Mesenchymal stem cell (in vitro differentiated cells and primary cell): Measurements from ENCODE around the gene UNC13C.

Experiments
- DNase-seq: peaks from one replicate; pipeline ENCODE4 v3.0.0-alpha.2; 2013
- H2AFZ ChIP-seq: one replicate; pipeline ENCODE4 v1.6.1; 2013; ENCODE audit warnings: low read depth, mild to moderate bottlenecking, control low read depth, inconsistent platforms, low read length, moderate library complexity
- H2AK5ac ChIP-seq: 2 replicates; pipeline ENCODE4 v1.6.1; 2013; ENCODE audit warnings: low read length, moderate library complexity, mild to moderate bottlenecking, inconsistent platforms; ENCODE audit not compliant: severe bottlenecking
- H2BK120ac ChIP-seq: one replicate; pipeline ENCODE4 v1.6.1; 2013; ENCODE audit warnings: low read depth, mild to moderate bottlenecking, inconsistent platforms, low read length, moderate library complexity
- H2BK12ac ChIP-seq, 2 experiments: one replicate each; pipeline ENCODE4 v1.6.1; 2013; ENCODE audit warnings: inconsistent platforms in 2 of 2, low read length in 2 of 2, mild to moderate bottlenecking in 2 of 2, moderate library complexity in 2 of 2, control low read depth in 1 of 2
- H2BK15ac ChIP-seq: one replicate; pipeline ENCODE4 v1.6.1; 2013; ENCODE audit warnings: mild to moderate bottlenecking, low read depth, inconsistent platforms; ENCODE audit not compliant: poor library complexity, severe bottlenecking
- H2BK5ac ChIP-seq: 2 replicates; pipeline ENCODE4 v1.6.1; 2013; ENCODE audit warnings: low read depth, mild to moderate bottlenecking, low read length, control low read depth, inconsistent platforms; ENCODE audit not compliant: poor library complexity, severe bottlenecking
- H3K14ac ChIP-seq, 2 experiments: one replicate each; pipeline ENCODE4 v1.6.1; 2013; ENCODE audit warnings: inconsistent platforms in 2 of 2, low read length in 2 of 2, control low read depth in 1 of 2, mild to moderate bottlenecking in 1 of 2, moderate library complexity in 1 of 2
- H3K18ac ChIP-seq, 2 experiments: one replicate each; pipeline ENCODE4 v1.6.1; 2013; ENCODE audit warnings: inconsistent platforms in 2 of 2, low read length in 2 of 2, control low read depth in 1 of 2, low read depth in 1 of 2, mild to moderate bottlenecking in 1 of 2
- H3K23ac ChIP-seq, 2 experiments: one replicate each; pipeline ENCODE4 v1.6.1; 2013; ENCODE audit warnings: inconsistent platforms in 2 of 2, low read length in 2 of 2, mild to moderate bottlenecking in 2 of 2, moderate library complexity in 2 of 2, control low read depth in 1 of 2
- H3K27ac ChIP-seq: 2 replicates; pipeline ENCODE4 v1.5.1; 2013; ENCODE audit warnings: mild to moderate bottlenecking, moderate library complexity, low read length, control low read depth, inconsistent platforms; ENCODE audit not compliant: poor library complexity, severe bottlenecking
- H3K27me3 ChIP-seq, 2 experiments: 2 replicates each; pipeline versions ENCODE4 v1.6.1 to v1.7.0; 2013; ENCODE audit warnings: low read length in 2 of 2, mild to moderate bottlenecking in 2 of 2, moderate library complexity in 2 of 2, control low read depth in 1 of 2, inconsistent platforms in 1 of 2; ENCODE audit not compliant: control insufficient read depth in 1 of 2, insufficient read depth in 1 of 2
- H3K36me3 ChIP-seq, 2 experiments: 2 replicates each; pipeline versions ENCODE4 v1.6.1 to v1.7.0; 2013; ENCODE audit warnings: low read length in 2 of 2, control low read depth in 1 of 2, inconsistent platforms in 1 of 2, low read depth in 1 of 2, mild to moderate bottlenecking in 1 of 2; ENCODE audit not compliant: insufficient read depth in 2 of 2, control insufficient read depth in 1 of 2
- H3K4ac ChIP-seq, 2 experiments: one replicate each; pipeline ENCODE4 v1.6.1; 2013; ENCODE audit warnings: inconsistent platforms in 2 of 2, low read length in 2 of 2, mild to moderate bottlenecking in 2 of 2, moderate library complexity in 2 of 2, control low read depth in 1 of 2, low read depth in 1 of 2
- H3K4me1 ChIP-seq: 2 replicates; pipeline ENCODE4 v1.6.1; 2013; ENCODE audit warnings: low read depth, low read length, control low read depth; ENCODE audit not compliant: control insufficient read depth, insufficient read depth
- H3K4me2 ChIP-seq: 2 replicates; pipeline ENCODE4 v1.6.1; 2013; ENCODE audit warnings: low read length, mild to moderate bottlenecking, inconsistent platforms; ENCODE audit not compliant: poor library complexity, severe bottlenecking
- H3K4me3 ChIP-seq, 2 experiments: 2 replicates each; pipeline versions ENCODE4 v1.5.1 to v1.7.0; 2013; ENCODE audit warnings: low read length in 2 of 2, mild to moderate bottlenecking in 2 of 2, control low read depth in 1 of 2, low read depth in 1 of 2; ENCODE audit not compliant: insufficient read depth in 1 of 2
- H3K79me1 ChIP-seq: replicated peaks from 2 replicates; pipeline ENCODE4 v1.6.1; 2013; ENCODE audit warnings: mild to moderate bottlenecking, control low read depth, low read length, inconsistent platforms; ENCODE audit not compliant: poor library complexity, severe bottlenecking
- H3K9ac ChIP-seq: 2 replicates; pipeline ENCODE4 v1.7.0; 2013; ENCODE audit warnings: mild to moderate bottlenecking, low read length, moderate library complexity
- H3K9me3 ChIP-seq: 2 replicates; pipeline ENCODE4 v1.7.0; 2013; ENCODE audit warnings: mild to moderate bottlenecking, low read length; ENCODE audit not compliant: control insufficient read depth
- H4K8ac ChIP-seq: one replicate; pipeline ENCODE4 v1.6.1; 2013; ENCODE audit warnings: inconsistent platforms, mild to moderate bottlenecking, low read length, moderate library complexity
- H4K91ac ChIP-seq: one replicate; pipeline ENCODE4 v1.6.1; 2013; ENCODE audit warnings: mild to moderate bottlenecking, low read length, inconsistent platforms
- WGBS: methylation state at CpG from one replicate; pipeline ENCODE4 v1.1.7; 2013; ENCODE audit warnings: mixed read lengths; 5-methylcytosine and 5-hydroxymethylcytosine counted together

The UNC13C gene

DNA sequence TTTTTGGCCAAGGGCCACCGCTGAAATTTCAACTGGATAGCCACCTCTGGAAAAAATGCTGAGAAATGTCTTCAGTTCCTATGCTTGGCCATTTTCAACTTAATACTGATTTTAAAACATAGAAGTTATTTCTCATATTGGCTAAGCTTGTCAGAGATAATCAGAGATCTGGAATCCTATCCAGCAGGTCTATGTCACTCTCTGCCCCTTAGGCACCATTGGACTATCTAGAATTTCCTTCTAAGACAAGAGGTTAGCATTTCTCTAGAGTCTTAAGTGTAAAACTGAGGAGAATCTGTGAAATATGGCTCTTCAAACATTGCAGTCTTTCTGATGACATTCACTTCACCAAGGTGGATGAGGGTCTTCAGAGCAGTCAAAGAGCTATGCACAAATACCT, 597.3 kb downstream of the UNC13C start:
- Histone ChIP-seq H3K4me1 (no peaks in the 10 kb centered on the region), H3K27ac (no peak overlapping the region), H2AK5ac (no peak overlapping the region), H4K91ac (no peak overlapping the region), H2AFZ (no peak overlapping the region), H2BK120ac (no peak overlapping the region), H3K36me3 (no peaks in the 10 kb centered on the region), H2BK12ac (no peak overlapping the region), H3K4ac (no peak overlapping the region), H2BK5ac (no peak overlapping the region), H3K14ac (no peak overlapping the region), H3K9ac (no peak overlapping the region), H3K18ac (no peak overlapping the region), H3K9me3 (no peaks in the 10 kb centered on the region), H3K79me1 (no peaks in the 10 kb centered on the region), H2BK15ac (no peak overlapping the region), H3K27me3 (no peaks in the 10 kb centered on the region), H4K8ac (no peak overlapping the region), H3K4me3 (no peak overlapping the region), H3K4me2 (no peak overlapping the region), H3K23ac (no peak overlapping the region)
- no peak for DNase-seq
- no CpG with 5 or more reads among the region's 1 CpG for WGBS

DNA sequence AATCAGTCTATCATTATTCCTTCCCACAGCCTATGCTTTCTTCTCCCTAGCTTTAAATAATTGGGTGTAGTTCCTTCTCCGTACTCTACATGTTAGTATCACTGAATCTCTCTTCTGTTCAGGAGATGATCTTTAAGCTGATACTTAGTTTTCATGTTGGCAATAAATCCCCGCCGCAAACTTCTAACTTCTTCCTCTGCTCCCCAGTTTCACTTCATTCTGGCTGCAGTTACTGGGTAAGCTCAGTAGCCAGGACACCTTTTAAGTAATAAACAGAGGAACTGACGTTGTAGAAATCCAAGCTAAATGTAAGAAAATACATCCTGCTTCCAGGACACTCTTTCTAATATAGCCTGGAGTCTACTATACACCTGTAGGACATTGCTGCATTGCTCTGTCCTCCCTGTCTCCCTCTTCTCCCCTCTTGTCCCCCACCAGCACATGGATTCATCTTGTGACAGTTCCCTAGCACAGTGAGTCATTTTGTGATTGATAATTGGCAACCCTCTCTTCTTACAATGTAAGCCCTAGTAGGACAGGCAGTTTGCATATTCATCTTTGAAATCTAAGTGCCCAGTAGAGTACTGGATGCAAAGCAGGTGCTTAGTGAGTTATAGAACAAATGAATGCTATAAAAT, 598.2 kb downstream of the UNC13C start:
- Histone ChIP-seq H3K4me3 (no peak overlapping the region), H3K27me3 (no peaks in the 10 kb centered on the region), H3K23ac (no peak overlapping the region), H3K4me1 (no peaks in the 10 kb centered on the region), H2AFZ (no peak overlapping the region), H3K27ac (no peak overlapping the region), H2BK15ac (no peak overlapping the region), H3K14ac (no peak overlapping the region), H3K18ac (no peak overlapping the region), H3K4ac (no peak overlapping the region), H3K9ac (no peak overlapping the region), H3K79me1 (no peaks in the 10 kb centered on the region), H2BK12ac (no peak overlapping the region), H2BK5ac (no peak overlapping the region), H3K9me3 (no peaks in the 10 kb centered on the region), H2AK5ac (no peak overlapping the region), H3K36me3 (no peaks in the 10 kb centered on the region), H4K8ac (no peak overlapping the region), H3K4me2 (no peak overlapping the region), H4K91ac (no peak overlapping the region), H2BK120ac (no peak overlapping the region)
- DNase-seq, result no peak
- 63% methylated on average over 4 of the region's 4 CpGs for WGBS

DNA sequence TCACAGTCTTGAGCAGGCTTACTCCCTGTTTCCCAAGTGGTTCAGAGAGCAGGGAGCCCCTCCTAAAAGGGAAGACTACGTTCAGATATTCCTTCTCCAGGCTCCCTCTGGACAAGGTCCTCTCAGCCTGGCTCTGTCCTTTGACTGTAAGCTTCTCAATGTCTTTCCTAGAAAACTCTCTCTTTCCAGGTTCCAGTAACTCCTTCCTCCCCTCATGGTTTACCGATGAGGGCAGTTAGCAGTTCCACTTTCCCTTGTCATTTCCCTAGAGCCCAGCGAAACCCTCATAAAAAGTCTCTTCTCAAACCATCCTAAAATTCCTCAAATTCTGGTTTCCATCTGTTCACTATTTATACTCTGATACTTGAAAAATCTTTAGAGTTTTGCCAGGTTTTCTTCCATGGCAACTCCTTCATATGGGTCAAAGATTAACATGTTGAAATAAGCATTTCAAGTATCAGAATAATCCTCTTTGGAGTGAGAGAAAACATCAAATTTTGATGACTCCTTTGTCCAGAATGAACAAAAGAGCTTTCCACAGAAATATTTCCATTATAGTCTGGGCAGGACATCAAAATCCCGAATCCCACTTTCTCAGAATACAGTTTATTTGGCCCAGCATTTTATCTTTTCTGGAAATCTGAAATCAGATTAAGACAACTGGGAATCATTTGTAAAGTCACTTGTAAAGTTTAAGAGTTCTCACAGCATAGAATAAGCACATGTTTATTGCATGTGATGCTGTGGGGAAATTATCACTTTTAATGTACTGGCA, 599.4 kb downstream of the UNC13C start:
- 55% methylated on average over 3 of the region's 4 CpGs for WGBS
- H3K9me3 ChIP-seq, result no peaks in the 10 kb centered on the region

DNA sequence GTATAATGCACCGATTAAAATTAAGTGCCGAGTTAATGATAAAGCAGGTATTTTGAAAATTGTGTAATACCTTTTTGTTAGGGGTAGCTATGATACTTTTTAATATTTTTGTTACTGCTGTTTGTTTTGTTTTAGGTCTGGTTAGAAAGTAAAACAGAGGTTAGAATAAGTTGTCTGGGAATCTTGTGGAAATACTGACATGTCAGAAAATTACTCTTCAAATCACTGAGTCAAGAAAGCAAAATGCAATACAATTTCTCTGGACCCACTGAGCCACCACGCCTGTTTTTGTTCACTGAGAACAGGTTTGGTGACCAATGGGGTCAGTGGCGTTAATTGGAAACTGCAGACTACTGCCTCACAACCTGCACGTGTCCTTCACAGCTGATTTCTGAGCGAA, 601.6 kb downstream of the UNC13C start:
- no peak overlapping the region for H2AK5ac ChIP-seq
- no peaks in the 10 kb centered on the region for H3K79me1 ChIP-seq
- H2BK12ac ChIP-seq, result no peak overlapping the region
- H3K9ac ChIP-seq, result no peak overlapping the region
- H2BK120ac ChIP-seq, result no peak overlapping the region
- H3K4me1 ChIP-seq, result no peaks in the 10 kb centered on the region
- no peak overlapping the region for H3K4ac ChIP-seq
- WGBS, result 81% methylated on average over 5 of the region's 6 CpGs
- H3K18ac ChIP-seq, result no peak overlapping the region
- no peaks in the 10 kb centered on the region for H3K9me3 ChIP-seq
- H3K4me2 ChIP-seq, result no peak overlapping the region
- H3K23ac ChIP-seq, result no peak overlapping the region
- no peak overlapping the region for H2BK15ac ChIP-seq
- no peaks in the 10 kb centered on the region for H3K36me3 ChIP-seq
- DNase-seq, result no peak
- no peak overlapping the region for H3K14ac ChIP-seq
- H3K27me3 ChIP-seq, result no peaks in the 10 kb centered on the region
- no peak overlapping the region for H3K27ac ChIP-seq
- H3K4me3 ChIP-seq, result no peak overlapping the region
- H4K8ac ChIP-seq, result no peak overlapping the region
- H2BK5ac ChIP-seq, result no peak overlapping the region
- H2AFZ ChIP-seq, result no peak overlapping the region
- H4K91ac ChIP-seq, result no peak overlapping the region

More for the DNA sequence above, 599.4 kb downstream of the UNC13C start:
- no peak overlapping the region for H2BK120ac ChIP-seq
- no peaks in the 10 kb centered on the region for H3K4me1 ChIP-seq
- H3K27ac ChIP-seq, result no peak overlapping the region
- no peak overlapping the region for H3K14ac ChIP-seq
- H3K23ac ChIP-seq, result no peak overlapping the region
- no peak overlapping the region for H3K4ac ChIP-seq
- DNase-seq, result no peak
- H2BK15ac ChIP-seq, result no peak overlapping the region
- H4K8ac ChIP-seq, result no peak overlapping the region
- H3K4me2 ChIP-seq, result no peak overlapping the region
- no peaks in the 10 kb centered on the region for H3K27me3 ChIP-seq
- no peak overlapping the region for H2AK5ac ChIP-seq
- H2BK5ac ChIP-seq, result no peak overlapping the region
- no peaks in the 10 kb centered on the region for H3K79me1 ChIP-seq
- no peak overlapping the region for H3K9ac ChIP-seq
- H2AFZ ChIP-seq, result no peak overlapping the region
- H2BK12ac ChIP-seq, result no peak overlapping the region
- H4K91ac ChIP-seq, result no peak overlapping the region
- H3K4me3 ChIP-seq, result no peak overlapping the region
- H3K36me3 ChIP-seq, result no peaks in the 10 kb centered on the region
- H3K18ac ChIP-seq, result no peak overlapping the region
